KMS-11 (cell line): Measurements from ENCODE around the gene IL1RAPL1.

Experiments
- H2AFZ ChIP-seq: fragments of 200-600 bp; sonication (generic); 2 replicates; pipeline ENCODE4 v1.6.1; 2016; ENCODE audit warnings: antibody characterized with exemption, mixed run types, low read depth
- H3K27ac ChIP-seq: fragments of 200-600 bp; sonication (generic); 2 replicates; pipeline ENCODE4 v1.6.1; 2016; ENCODE audit warnings: mild to moderate bottlenecking, mixed run types
- H3K27me3 ChIP-seq: fragments of 200-600 bp; sonication (generic); 2 replicates; pipeline ENCODE4 v1.6.1; 2017; ENCODE audit warnings: mild to moderate bottlenecking, low read depth, mixed run types, moderate library complexity; ENCODE audit not compliant: insufficient read depth
- H3K36me3 ChIP-seq: fragments of 200-600 bp; sonication (generic); 2 replicates; pipeline ENCODE4 v1.6.1; 2017; ENCODE audit warnings: mild to moderate bottlenecking, mixed run types; ENCODE audit not compliant: insufficient read depth
- H3K4me1 ChIP-seq: fragments of 200-600 bp; sonication (generic); 2 replicates; pipeline ENCODE4 v1.6.1; 2016; ENCODE audit warnings: mild to moderate bottlenecking, low read depth, mixed run types; ENCODE audit not compliant: poor library complexity, severe bottlenecking
- H3K4me2 ChIP-seq: fragments of 200-600 bp; sonication (generic); 2 replicates; pipeline ENCODE4 v1.7.0; 2016; ENCODE audit warnings: mild to moderate bottlenecking, mixed run types
- H3K4me3 ChIP-seq: fragments of 200-600 bp; sonication (generic); IDR thresholded peaks from 2 replicates; pipeline ENCODE4 v1.6.1; 2017; ENCODE audit warnings: low read depth, low read length, mixed read lengths; ENCODE audit not compliant: insufficient read depth
- H3K79me2 ChIP-seq: fragments of 200-600 bp; sonication (generic); 2 replicates; pipeline ENCODE4 v1.6.1; 2016; ENCODE audit warnings: low read depth, mixed run types; ENCODE audit not compliant: insufficient read depth
- H3K9ac ChIP-seq: fragments of 200-600 bp; sonication (generic); 2 replicates; pipeline ENCODE4 v1.6.1; 2016; ENCODE audit warnings: mild to moderate bottlenecking, mixed run types
- H4K20me1 ChIP-seq: fragments of 200-600 bp; sonication (generic); 2 replicates; pipeline ENCODE4 v1.6.1; 2016; ENCODE audit warnings: mild to moderate bottlenecking, mixed run types; ENCODE audit not compliant: insufficient read depth
- TF ChIP-seq, protein P1 (sequence below): fragments of 200-600 bp; sonication (generic); conservative IDR thresholded peaks from 2 replicates; pipeline ENCODE4 v1.6.1; 2017; ENCODE audit warnings: low read depth, mild to moderate bottlenecking, antibody characterized with exemption, low read length, moderate library complexity, mixed read lengths

The IL1RAPL1 gene

DNA sequence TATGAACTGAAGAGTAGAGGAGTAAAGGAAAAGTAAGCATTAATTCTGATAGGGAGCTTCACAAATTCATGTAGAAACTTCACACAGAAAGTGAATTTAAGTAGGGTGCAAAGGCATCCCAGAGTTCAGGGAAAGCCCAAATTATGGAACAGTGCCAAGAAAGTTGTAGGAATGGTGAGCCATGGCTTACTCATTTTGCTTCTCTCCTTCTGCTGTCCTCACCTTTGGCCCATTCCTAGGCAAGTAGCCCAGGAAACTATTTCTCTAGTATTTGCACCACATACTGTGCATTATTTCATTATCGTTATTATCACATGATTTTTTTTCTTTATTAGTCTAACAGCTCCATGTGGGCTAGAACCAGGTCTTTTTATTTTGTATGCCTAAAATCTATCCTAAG, 34.9 kb upstream of the IL1RAPL1 start:
- Histone ChIP-seq H3K4me2 (no peak overlapping the region), H2AFZ (no peak overlapping the region), H3K4me3 (no peak overlapping the region), H3K9ac (no peak overlapping the region), H3K27ac (no peak overlapping the region), H3K79me2 (no peaks in the 10 kb centered on the region), H3K4me1 (no peaks in the 10 kb centered on the region), H4K20me1 (no peaks in the 10 kb centered on the region), H3K36me3 (no peaks in the 10 kb centered on the region), H3K27me3 (no peaks in the 10 kb centered on the region)
- TF ChIP-seq, protein P1, sequence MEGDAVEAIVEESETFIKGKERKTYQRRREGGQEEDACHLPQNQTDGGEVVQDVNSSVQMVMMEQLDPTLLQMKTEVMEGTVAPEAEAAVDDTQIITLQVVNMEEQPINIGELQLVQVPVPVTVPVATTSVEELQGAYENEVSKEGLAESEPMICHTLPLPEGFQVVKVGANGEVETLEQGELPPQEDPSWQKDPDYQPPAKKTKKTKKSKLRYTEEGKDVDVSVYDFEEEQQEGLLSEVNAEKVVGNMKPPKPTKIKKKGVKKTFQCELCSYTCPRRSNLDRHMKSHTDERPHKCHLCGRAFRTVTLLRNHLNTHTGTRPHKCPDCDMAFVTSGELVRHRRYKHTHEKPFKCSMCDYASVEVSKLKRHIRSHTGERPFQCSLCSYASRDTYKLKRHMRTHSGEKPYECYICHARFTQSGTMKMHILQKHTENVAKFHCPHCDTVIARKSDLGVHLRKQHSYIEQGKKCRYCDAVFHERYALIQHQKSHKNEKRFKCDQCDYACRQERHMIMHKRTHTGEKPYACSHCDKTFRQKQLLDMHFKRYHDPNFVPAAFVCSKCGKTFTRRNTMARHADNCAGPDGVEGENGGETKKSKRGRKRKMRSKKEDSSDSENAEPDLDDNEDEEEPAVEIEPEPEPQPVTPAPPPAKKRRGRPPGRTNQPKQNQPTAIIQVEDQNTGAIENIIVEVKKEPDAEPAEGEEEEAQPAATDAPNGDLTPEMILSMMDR, result no peak

DNA sequence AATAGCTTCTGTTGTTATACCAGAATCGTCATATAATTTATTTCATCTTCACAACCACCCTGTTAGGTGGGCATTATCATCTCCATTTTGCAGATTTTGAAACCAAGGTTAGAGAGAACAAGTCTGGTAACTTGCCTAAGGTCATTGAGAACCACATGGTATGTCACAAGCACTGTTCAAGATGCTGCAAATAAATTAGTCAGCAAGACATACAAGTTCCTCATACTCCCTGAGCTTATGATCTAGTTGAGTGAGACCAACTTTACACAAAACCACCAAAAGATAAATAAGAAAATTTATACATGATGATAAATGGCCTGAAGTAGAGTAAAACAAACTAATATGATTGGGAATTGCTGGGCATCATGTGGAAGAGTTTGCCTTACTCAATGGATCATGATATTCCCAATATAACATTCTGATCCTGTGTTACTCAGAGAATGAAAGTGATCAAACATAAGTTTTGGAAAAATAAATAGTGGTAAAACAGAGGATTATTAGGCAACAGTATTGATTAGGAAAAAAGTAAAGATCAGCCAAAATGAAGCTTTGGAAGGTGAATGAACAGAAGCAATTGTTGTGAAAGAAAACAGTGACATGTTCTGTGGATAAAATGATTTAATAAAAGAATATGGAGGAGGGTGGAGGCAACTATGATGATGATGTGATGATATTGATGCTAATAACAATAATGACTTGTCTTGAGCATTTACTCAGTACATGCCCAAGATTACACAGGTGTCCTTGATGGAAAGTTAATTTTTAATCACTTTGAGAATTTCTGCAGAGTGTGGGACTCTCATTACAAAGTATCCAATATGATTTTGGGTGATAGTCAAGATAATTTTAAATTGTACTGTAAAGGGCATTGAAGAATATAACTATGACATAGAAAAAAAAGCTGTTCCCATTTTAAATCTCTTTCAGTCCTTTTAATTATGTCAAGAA, 34.1 kb upstream of the IL1RAPL1 start:
- H3K27me3 ChIP-seq, result no peaks in the 10 kb centered on the region
- H2AFZ ChIP-seq, result no peak overlapping the region
- TF ChIP-seq, protein P1, result no peak
- H3K9ac ChIP-seq, result no peak overlapping the region
- no peaks in the 10 kb centered on the region for H3K36me3 ChIP-seq
- no peaks in the 10 kb centered on the region for H3K4me1 ChIP-seq
- no peaks in the 10 kb centered on the region for H4K20me1 ChIP-seq
- H3K4me2 ChIP-seq, result no peak overlapping the region
- H3K4me3 ChIP-seq, result no peak overlapping the region
- no peak overlapping the region for H3K27ac ChIP-seq
- H3K79me2 ChIP-seq, result no peaks in the 10 kb centered on the region

DNA sequence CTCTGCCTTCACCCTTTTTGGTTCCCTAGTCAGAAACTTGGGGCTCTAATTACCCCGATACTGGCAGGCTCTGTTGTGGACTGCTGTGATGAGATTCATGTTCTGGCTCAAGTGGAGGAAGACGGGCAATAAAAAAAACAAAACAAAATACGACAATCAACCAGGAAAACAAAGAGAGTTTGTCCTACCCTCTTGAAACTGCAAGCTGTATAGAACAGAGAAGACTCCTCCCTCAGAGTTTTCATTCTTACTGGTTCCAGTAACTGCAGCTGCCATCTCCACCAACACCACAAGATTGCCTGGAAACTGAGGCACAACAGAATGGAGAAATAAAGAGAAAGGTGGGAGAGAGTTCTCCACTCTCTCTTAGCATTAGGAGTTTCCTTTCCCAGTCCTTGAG, 11.1 kb upstream of the IL1RAPL1 start:
- H3K4me1 ChIP-seq, result peaks cover 13% of the 10 kb centered on the region
- H3K27ac ChIP-seq, result peak overlapping the region; percentile 62
- H2AFZ ChIP-seq, result peak overlapping the region; percentile 69
- H3K9ac ChIP-seq, result peak overlapping the region; percentile 30; the same call in 1 of the 2 replicates
- TF ChIP-seq, protein P1, result no peak
- no peaks in the 10 kb centered on the region for H3K36me3 ChIP-seq
- no peak overlapping the region for H3K4me3 ChIP-seq
- H4K20me1 ChIP-seq, result no peaks in the 10 kb centered on the region
- no peaks in the 10 kb centered on the region for H3K27me3 ChIP-seq
- H3K4me2 ChIP-seq, result peak overlapping the region; percentile 66
- no peaks in the 10 kb centered on the region for H3K79me2 ChIP-seq

DNA sequence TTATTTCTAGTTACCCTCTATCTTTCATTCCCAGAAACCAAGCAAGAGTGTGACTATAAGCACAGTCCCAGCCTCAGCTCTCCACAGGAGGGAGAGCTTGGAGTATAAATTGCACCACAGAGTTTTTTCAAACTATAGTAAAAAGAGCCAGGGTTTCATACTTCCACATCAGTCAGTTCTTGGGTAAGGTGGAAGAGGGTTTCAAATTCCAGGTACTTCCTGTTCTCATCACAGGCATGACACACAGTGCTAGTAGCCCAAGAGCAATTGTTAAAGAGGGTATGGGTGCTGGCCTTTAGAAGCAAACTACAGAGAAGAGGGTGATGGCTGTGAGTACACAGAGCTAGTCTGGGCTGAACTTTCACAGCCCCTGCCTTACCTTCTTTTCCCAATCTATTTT, 5.7 kb upstream of the IL1RAPL1 start:
- no peak overlapping the region for H3K9ac ChIP-seq
- H3K36me3 ChIP-seq, result no peaks in the 10 kb centered on the region
- H4K20me1 ChIP-seq, result no peaks in the 10 kb centered on the region
- H3K4me2 ChIP-seq, result no peak overlapping the region
- H3K4me3 ChIP-seq, result no peak overlapping the region
- no peaks in the 10 kb centered on the region for H3K27me3 ChIP-seq
- H3K79me2 ChIP-seq, result no peaks in the 10 kb centered on the region
- no peak overlapping the region for H3K27ac ChIP-seq
- H3K4me1 ChIP-seq, result peaks cover 1% of the 10 kb centered on the region
- TF ChIP-seq, protein P1, result no peak
- no peak overlapping the region for H2AFZ ChIP-seq
